GM10248 (cell line): ENCODE data around the gene CMKLR1.

ENCODE experiments used
- CTCF ChIA-PET: fragments of 300-600 bp; sonication (Branson Sonifier 250); formaldehyde crosslinking; extraction: SDS; loops from one replicate; lab custom pipeline; 2021; ENCODE audit warnings: antibody characterized with exemption; lab: Yijun Ruan, JAX
- POLR2A ChIA-PET: fragments of 350-650 bp; sonication (Branson Sonifier 250); formaldehyde crosslinking; extraction: SDS; loops from one replicate; lab custom pipeline; 2020; ENCODE audit warnings: antibody characterized with exemption; lab: Yijun Ruan, JAX
- DNase-seq: peaks from one replicate; pipeline ENCODE4 v3.0.0; 2012; ENCODE audit errors: extremely low spot score
- CTCF ChIP-seq: IDR thresholded peaks from 2 replicates; pipeline ENCODE4 v1.5.1; 2012; ENCODE audit warnings: mild to moderate bottlenecking, low read depth; ENCODE audit errors: extremely low read depth, missing control alignments, control extremely low read depth

The CMKLR1 gene

GRCh38 chr12:108326254-108326750 is 12.8 kb downstream of the CMKLR1 start:
- no peak for DNase-seq
- CTCF ChIA-PET, result interaction anchor here (1.2 to 5.0 kb wide), 2 partner anchors 8 to 11 kb away, joined by 3 to 32 read pairs; no protein-coding TSS in a partner anchor
- no peak for TF ChIP-seq CTCF
- POLR2A ChIA-PET, result no interaction called here

- ChIA-PET CTCF (interaction anchor here (0.8 to 5.0 kb wide), 4 partner anchors 9 to 206 kb away, joined by 3 to 32 read pairs (median 3); no protein-coding TSS in a partner anchor), POLR2A (no interaction called here)
- DNase-seq, result no peak
- no peak for TF ChIP-seq CTCF
These were observed 13.6 kb downstream of the CMKLR1 start for GRCh38 chr12:108325549-108325948.

GRCh38 chr12:108325018-108325358 is 14.1 kb downstream of the CMKLR1 start:
- no peak for DNase-seq
- CTCF ChIA-PET, result interaction anchor here (0.8 to 5.0 kb wide), 5 partner anchors 9 to 206 kb away, joined by 3 to 32 read pairs (median 3); no protein-coding TSS in a partner anchor
- no peak for TF ChIP-seq CTCF
- POLR2A ChIA-PET, result no interaction called here

GRCh38 chr12:108324351-108325017 is 14.6 kb downstream of the CMKLR1 start:
- CTCF ChIA-PET, result interaction anchor here (1.2 to 5.0 kb wide), 4 partner anchors 9 to 21 kb away, joined by 3 to 32 read pairs (median 11); no protein-coding TSS in a partner anchor
- no peak for TF ChIP-seq CTCF
- POLR2A ChIA-PET, result no interaction called here
- DNase-seq, result no peak

- CTCF ChIA-PET, result interaction anchor here (1.0 to 5.0 kb wide), 5 partner anchors 8 to 90 kb away, joined by 3 to 32 read pairs (median 3); no protein-coding TSS in a partner anchor
These were observed 15.5 kb downstream of the CMKLR1 start for GRCh38 chr12:108323581-108323980.

GRCh38 chr12:108322998-108323397 is 16.1 kb downstream of the CMKLR1 start:
- TF ChIP-seq CTCF, result no peak
- DNase-seq, result no peak
- CTCF ChIA-PET, result interaction anchor here (1.0 to 5.0 kb wide), 5 partner anchors 10 to 135 kb away, joined by 3 to 32 read pairs (median 4); no protein-coding TSS in a partner anchor
- POLR2A ChIA-PET, result no interaction called here

More at GRCh38 chr12:108323581-108323980, 15.5 kb downstream of the CMKLR1 start:
- DNase-seq, result no peak
- no peak for TF ChIP-seq CTCF
- POLR2A ChIA-PET, result no interaction called here
